Sigmoid colon (tissue), 7 donors: ENCODE measurements around the gene TAS2R43. TPM values are rescaled to one million over a fixed set of nuclear protein-coding genes. Genes with fewer than 3 reads are reported as not detected.

Source experiments
- DNase-seq: peaks from one replicate; pipeline ENCODE4 v3.0.0-alpha.2; 2019
- H3K27ac ChIP-seq, 4 donors: fragments of 200-600 bp; sonication (generic); one replicate each; pipeline ENCODE4 v1.5.1; 2016 to 2019; ENCODE audit warnings: mild to moderate bottlenecking in 1 of 4
- H3K27me3 ChIP-seq, 3 donors: fragments of 200-600 bp; sonication (generic); one replicate each; pipeline ENCODE4 v1.5.1; 2019; ENCODE audit warnings: mild to moderate bottlenecking in 1 of 3
- H3K36me3 ChIP-seq, 4 donors: fragments of 200-600 bp; sonication (generic); one replicate each; pipeline ENCODE4 v1.5.1; 2016 to 2019
- H3K4me1 ChIP-seq, 4 donors: fragments of 200-600 bp; sonication (generic); one replicate each; pipeline ENCODE4 v1.5.1; 2017 to 2019
- H3K4me3 ChIP-seq, 4 donors: fragments of 200-600 bp; sonication (generic); one replicate each; pipeline ENCODE4 v1.5.1; 2017 to 2019; ENCODE audit warnings: mild to moderate bottlenecking in 2 of 4, moderate library complexity in 1 of 4
- H3K9me3 ChIP-seq, 4 donors: fragments of 200-600 bp in 3 of 4; sonication (generic) in 3 of 4; one replicate each; pipeline versions ENCODE4 v1.5.1 to v1.6.1; 2013 to 2019
- EP300 ChIP-seq, 4 donors: sonication (generic); formaldehyde crosslinking; IDR thresholded peaks; one replicate each; pipeline ENCODE4 v1.6.1; 2017; ENCODE audit warnings: antibody characterized with exemption in 4 of 4
- POLR2A ChIP-seq, 2 donors: fragments of 450-650 bp; IDR thresholded peaks; one replicate each; pipeline ENCODE4 v1.6.1; 2016; ENCODE audit warnings: antibody characterized with exemption in 2 of 2, mild to moderate bottlenecking in 2 of 2, moderate library complexity in 2 of 2
- POLR2AphosphoS5 ChIP-seq, 4 donors: sonication (generic); formaldehyde crosslinking; IDR thresholded peaks; one replicate each; pipeline ENCODE4 v1.6.1; 2017; ENCODE audit warnings: antibody characterized with exemption in 4 of 4
- WGBS, 2 donors: extraction: QIAGEN DNeasy Blood & Tissue Kit; methylation state at CpG; one replicate each; pipeline ENCODE4 v1.1.7; 2013; 5-methylcytosine and 5-hydroxymethylcytosine counted together
- intact Hi-C: fragments of 100-400 bp; cut with DNase I; formaldehyde crosslinking; loops from one replicate; pipeline ENCODE4 v1.15.1; 2023
- polyA plus RNA-seq, 3 donors: library from polyadenylated mRNA; stranded (reverse); fragments of 200-250 nt; gene quantifications; one replicate each; pipeline ENCODE4 v1.2.3, GENCODE V29; 2013
- total RNA-seq, 4 donors: library from RNA; depleted of rRNA; stranded (reverse); fragments of >200 nt; gene quantifications; one replicate each; pipeline ENCODE4 v1.1.0, GENCODE V29; 2016
- TF ChIP-seq, protein P1 (sequence below), 4 experiments: fragments of 450-650 bp in 3 of 4; fragments of 200-600 bp in 1 of 4; IDR thresholded peaks; one replicate each; pipeline ENCODE4 v1.5.1; 2016 to 2019; ENCODE audit warnings: antibody characterized with exemption in 4 of 4, mild to moderate bottlenecking in 3 of 4, moderate library complexity in 2 of 4
- donor health status: healthy with polysubstance abuse.
- donor health status: Bipolar disorder and iron deficiency.
- donor health status: healthy.

TAS2R43 gene, protein sequence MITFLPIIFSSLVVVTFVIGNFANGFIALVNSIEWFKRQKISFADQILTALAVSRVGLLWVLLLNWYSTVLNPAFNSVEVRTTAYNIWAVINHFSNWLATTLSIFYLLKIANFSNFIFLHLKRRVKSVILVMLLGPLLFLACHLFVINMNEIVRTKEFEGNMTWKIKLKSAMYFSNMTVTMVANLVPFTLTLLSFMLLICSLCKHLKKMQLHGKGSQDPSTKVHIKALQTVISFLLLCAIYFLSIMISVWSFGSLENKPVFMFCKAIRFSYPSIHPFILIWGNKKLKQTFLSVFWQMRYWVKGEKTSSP
- total RNA-seq (1 to 10 TPM; 2.1 to 10.0 (median 3.6) TPM), polyA plus RNA-seq (not detected)

DNA sequence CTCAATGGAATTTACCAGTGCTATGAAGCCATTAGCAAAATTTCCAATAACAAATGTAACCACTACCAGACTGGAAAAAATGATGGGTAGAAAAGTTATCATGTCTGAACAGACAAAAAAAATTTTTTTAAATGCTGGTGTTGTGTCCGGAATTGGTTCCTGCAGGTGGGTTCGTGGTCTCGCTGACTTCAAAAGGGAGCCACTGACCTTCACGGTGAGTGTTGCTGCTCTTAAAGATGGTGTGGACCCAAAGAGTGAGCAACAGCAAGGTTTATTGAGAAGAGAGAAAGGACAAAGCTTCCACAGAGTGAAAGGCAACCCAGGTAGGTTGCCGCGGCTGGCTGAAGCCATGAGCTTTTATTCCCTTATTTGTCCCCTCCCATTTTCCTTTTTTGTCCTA lies at the start of gene TAS2R43:
Gene TAS2R43, minus strand, starts transcription at position 186 of the 400 bp plus-strand sequence. Its CDS starts 84 bp downstream, at position 102.
- Histone ChIP-seq H3K4me3 (no peak within 1 kb of the TSS), H3K4me1 (no peaks in the 10 kb centered on the region), H3K9me3 (no peaks in the 10 kb centered on the region), H3K36me3 (no peaks in the 10 kb centered on the region), H3K27ac (no peak within 1 kb of the TSS), H3K27me3 (no peaks in the 10 kb centered on the region)
- DNase-seq, result no peak
- no peak for TF ChIP-seq POLR2A (IDR thresholded peaks at IDR 0.05)
- no peak for TF ChIP-seq POLR2AphosphoS5 (IDR thresholded peaks at IDR 0.05)
- TF ChIP-seq, protein P1, sequence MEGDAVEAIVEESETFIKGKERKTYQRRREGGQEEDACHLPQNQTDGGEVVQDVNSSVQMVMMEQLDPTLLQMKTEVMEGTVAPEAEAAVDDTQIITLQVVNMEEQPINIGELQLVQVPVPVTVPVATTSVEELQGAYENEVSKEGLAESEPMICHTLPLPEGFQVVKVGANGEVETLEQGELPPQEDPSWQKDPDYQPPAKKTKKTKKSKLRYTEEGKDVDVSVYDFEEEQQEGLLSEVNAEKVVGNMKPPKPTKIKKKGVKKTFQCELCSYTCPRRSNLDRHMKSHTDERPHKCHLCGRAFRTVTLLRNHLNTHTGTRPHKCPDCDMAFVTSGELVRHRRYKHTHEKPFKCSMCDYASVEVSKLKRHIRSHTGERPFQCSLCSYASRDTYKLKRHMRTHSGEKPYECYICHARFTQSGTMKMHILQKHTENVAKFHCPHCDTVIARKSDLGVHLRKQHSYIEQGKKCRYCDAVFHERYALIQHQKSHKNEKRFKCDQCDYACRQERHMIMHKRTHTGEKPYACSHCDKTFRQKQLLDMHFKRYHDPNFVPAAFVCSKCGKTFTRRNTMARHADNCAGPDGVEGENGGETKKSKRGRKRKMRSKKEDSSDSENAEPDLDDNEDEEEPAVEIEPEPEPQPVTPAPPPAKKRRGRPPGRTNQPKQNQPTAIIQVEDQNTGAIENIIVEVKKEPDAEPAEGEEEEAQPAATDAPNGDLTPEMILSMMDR (IDR thresholded peaks at IDR 0.05), result no peak
- no peak for TF ChIP-seq EP300 (IDR thresholded peaks at IDR 0.05)
- WGBS, 2 donors, result 93 to 94% methylated on average over 3 to 6 of the region's 6 CpGs
- intact Hi-C loops, result no loop called here

DNA sequence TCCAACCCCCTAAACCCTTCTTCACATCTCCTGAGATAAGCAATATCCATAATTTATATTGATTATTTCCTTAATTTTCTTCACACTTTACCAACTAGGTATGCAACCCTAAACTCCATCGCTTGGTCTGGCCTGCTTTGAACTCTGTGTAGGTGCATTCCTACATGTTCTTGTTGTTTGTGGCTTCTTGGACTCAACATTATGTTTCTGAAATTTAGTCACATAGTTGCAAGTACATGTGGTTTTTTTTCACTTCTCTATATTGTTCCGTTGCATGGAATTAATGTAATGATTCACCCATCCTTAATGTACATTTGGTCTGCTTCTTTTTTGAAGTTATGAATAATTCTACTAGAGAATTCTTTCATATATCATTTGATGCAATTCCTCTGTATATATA lies 44.0 kb upstream of the TAS2R43 start:
- no peak for DNase-seq
- Histone ChIP-seq H3K27ac (no peak overlapping the region), H3K4me3 (no peak overlapping the region), H3K9me3 (no peaks in the 10 kb centered on the region), H3K27me3 (no peaks in the 10 kb centered on the region), H3K36me3 (no peaks in the 10 kb centered on the region), H3K4me1 (peaks cover 0 to 9% (median 2%) of the 10 kb centered on the region in 4 donors)
- 43 to 68% methylated on average over 2 of the region's 2 CpGs for WGBS, 2 donors
- TF ChIP-seq POLR2AphosphoS5 (IDR thresholded peaks at IDR 0.05), result no peak
- TF ChIP-seq, protein P1 (IDR thresholded peaks at IDR 0.05), result no peak
- TF ChIP-seq POLR2A (IDR thresholded peaks at IDR 0.05), result no peak
- intact Hi-C loops, result no loop called here

DNA sequence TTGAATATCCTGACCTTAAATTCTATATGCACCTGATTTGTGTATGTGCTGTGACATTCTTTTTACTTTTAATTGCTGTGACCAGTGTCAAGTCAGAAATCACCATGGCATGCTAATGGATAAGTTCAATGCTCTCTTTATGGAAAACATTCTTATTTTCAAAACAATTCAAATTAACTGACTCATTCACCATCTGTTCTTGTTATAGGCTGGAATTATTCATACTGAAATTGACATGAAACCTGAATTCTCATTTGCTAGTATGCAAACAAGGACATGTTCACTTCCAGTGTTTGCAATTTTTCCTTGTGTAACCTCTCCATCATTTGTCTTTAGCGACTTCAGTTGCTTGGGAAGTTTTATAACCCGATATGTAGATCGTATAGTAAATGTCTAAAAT lies 42.2 kb upstream of the TAS2R43 start, which contains the start of gene TAS2R30:
Gene TAS2R30, minus strand, starts transcription at position 340 of the 400 bp plus-strand sequence. CDS start 400 bp downstream, outside the sequence.
- no peaks in the 10 kb centered on the region for H3K36me3 ChIP-seq
- H3K9me3 ChIP-seq, result no peaks in the 10 kb centered on the region
- no peak for DNase-seq
- intact Hi-C loops, result no loop called here
- H3K27me3 ChIP-seq, result no peaks in the 10 kb centered on the region
- no peak within 1 kb of the TSS for H3K27ac ChIP-seq
- TF ChIP-seq EP300 (IDR thresholded peaks at IDR 0.05) (no peak), POLR2AphosphoS5 (IDR thresholded peaks at IDR 0.05) (no peak), POLR2A (IDR thresholded peaks at IDR 0.05) (no peak)
- TF ChIP-seq, protein P1 (IDR thresholded peaks at IDR 0.05), result no peak
- peaks cover 0 to 14% (median 2%) of the 10 kb centered on the region in 4 donors for H3K4me1 ChIP-seq
- H3K4me3 ChIP-seq, result no peak within 1 kb of the TSS
- 50 to 81% methylated on average over 3 of the region's 3 CpGs for WGBS, 2 donors

DNA sequence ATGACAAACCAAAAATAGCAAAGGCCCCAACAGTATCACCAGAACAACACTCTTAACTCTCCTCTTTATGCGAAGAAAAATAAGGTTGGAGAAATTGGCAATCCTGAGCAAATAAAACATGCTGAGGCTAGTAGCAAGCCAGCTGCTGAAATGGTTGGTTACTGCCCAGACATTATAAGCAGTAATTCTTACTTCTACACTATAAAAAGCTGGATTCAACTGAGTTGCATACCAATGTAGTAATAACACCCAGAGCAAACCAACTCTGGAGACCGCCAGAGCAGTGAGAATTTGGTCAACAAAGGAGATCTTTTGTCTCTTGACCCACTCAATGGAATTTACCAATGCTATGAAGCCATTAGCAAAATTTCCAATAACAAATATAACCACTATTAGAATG lies 41.7 kb upstream of the TAS2R43 start:
- no peaks in the 10 kb centered on the region for H3K36me3 ChIP-seq
- 91 to 93% methylated on average over 2 of the region's 2 CpGs for WGBS, 2 donors
- DNase-seq, result no peak
- H3K4me3 ChIP-seq, result no peak overlapping the region
- TF ChIP-seq EP300 (IDR thresholded peaks at IDR 0.05) (no peak), POLR2A (IDR thresholded peaks at IDR 0.05) (no peak), POLR2AphosphoS5 (IDR thresholded peaks at IDR 0.05) (no peak)
- TF ChIP-seq, protein P1 (IDR thresholded peaks at IDR 0.05), result no peak
- intact Hi-C loops, result no loop called here
- H3K27ac ChIP-seq, result no peak overlapping the region
- H3K9me3 ChIP-seq, result no peaks in the 10 kb centered on the region
- peaks cover 0 to 14% (median 2%) of the 10 kb centered on the region in 4 donors for H3K4me1 ChIP-seq
- no peaks in the 10 kb centered on the region for H3K27me3 ChIP-seq
